Fibroblast of villous mesenchyme (primary cell): ENCODE data around the gene ITGA2B. TPM values are rescaled to one million over a fixed set of nuclear protein-coding genes. Genes with fewer than 3 reads are reported as not detected.
"Not testable (repeated sequence)": the region's sequence is repeated elsewhere in the genome, so short reads cannot be mapped to it uniquely, and the experiment has no call there.

Experiments used
- DNase-seq: peaks from one replicate; pipeline ENCODE4 v3.0.0-alpha.2; 2010; ENCODE audit warnings: low read depth
- H3K4me3 ChIP-seq: 2 replicates; pipeline ENCODE4 v1.5.1; 2011; ENCODE audit warnings: low read depth, mild to moderate bottlenecking, low read length
- total RNA-seq: library from RNA; depleted of rRNA; stranded (reverse); fragments of >200 nt; gene quantifications from 2 replicates; pipeline ENCODE4 v1.2.3, GENCODE V29; 2012
- TF ChIP-seq, protein P1 (sequence below): IDR thresholded peaks from 2 replicates; pipeline ENCODE4 v1.5.1; 2012; ENCODE audit warnings: low read depth, mild to moderate bottlenecking, low read length; ENCODE audit not compliant: insufficient read depth

Gene ITGA2B
- total RNA-seq, 1 donor, result under 0.01 TPM

GRCh38 chr17:44345454-44346026 lies 43.9 kb downstream of the ITGA2B start:
- DNase-seq, result peak; percentile 63
- peak overlapping the region; percentile 96 for H3K4me3 ChIP-seq
- TF ChIP-seq, protein P1, sequence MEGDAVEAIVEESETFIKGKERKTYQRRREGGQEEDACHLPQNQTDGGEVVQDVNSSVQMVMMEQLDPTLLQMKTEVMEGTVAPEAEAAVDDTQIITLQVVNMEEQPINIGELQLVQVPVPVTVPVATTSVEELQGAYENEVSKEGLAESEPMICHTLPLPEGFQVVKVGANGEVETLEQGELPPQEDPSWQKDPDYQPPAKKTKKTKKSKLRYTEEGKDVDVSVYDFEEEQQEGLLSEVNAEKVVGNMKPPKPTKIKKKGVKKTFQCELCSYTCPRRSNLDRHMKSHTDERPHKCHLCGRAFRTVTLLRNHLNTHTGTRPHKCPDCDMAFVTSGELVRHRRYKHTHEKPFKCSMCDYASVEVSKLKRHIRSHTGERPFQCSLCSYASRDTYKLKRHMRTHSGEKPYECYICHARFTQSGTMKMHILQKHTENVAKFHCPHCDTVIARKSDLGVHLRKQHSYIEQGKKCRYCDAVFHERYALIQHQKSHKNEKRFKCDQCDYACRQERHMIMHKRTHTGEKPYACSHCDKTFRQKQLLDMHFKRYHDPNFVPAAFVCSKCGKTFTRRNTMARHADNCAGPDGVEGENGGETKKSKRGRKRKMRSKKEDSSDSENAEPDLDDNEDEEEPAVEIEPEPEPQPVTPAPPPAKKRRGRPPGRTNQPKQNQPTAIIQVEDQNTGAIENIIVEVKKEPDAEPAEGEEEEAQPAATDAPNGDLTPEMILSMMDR, result peak; percentile 52

GRCh38 chr17:44344939-44345453 lies 44.5 kb downstream of the ITGA2B start, which contains the start of gene GRN:
Gene GRN (plus strand): TSS chr17:44345302. CDS start chr17:44349165, 3,863 bp downstream.
- DNase-seq, result peak; percentile 100
- peak within 1 kb of the TSS; percentile 96 for H3K4me3 ChIP-seq
- TF ChIP-seq, protein P1, result no peak

GRCh38 chr17:44343510-44344209 lies 45.8 kb downstream of the ITGA2B start:
- TF ChIP-seq, protein P1, result no peak
- no peak for DNase-seq
- H3K4me3 ChIP-seq, result no peak overlapping the region

GRCh38 chr17:44340553-44340952 lies 48.9 kb downstream of the ITGA2B start:
- H3K4me3 ChIP-seq, DNase-seq: not testable (repeated sequence)

- no peak overlapping the region for H3K4me3 ChIP-seq
- no peak for DNase-seq
- TF ChIP-seq, protein P1, result no peak
Observed at GRCh38 chr17:44338702-44339101, 50.7 kb downstream of the ITGA2B start.

- DNase-seq, result no peak
- H3K4me3 ChIP-seq, result no peak overlapping the region
- TF ChIP-seq, protein P1, result no peak
Observed at GRCh38 chr17:44335968-44336367, 53.5 kb downstream of the ITGA2B start.

DNA sequence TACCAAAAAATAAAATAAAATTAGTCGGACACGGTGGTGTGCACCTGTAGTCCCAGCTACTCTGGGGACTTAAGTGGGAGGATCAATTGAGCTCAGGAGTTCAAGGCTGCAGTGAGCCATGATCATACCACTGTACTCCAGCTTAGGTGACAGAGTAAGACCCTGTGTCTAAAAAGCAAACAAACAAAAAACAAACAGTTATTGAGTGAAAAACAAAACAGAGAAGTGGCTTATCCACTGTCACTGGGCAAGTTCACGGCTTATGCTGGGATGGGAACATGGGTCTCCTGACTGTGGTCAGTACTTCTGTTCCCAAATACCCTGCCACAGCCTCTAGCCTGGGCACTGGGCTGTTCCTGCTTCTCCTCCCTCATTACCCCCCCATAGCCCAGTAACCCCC lies 53.9 kb downstream of the ITGA2B start:
- TF ChIP-seq, protein P1, result no peak
- no peak for DNase-seq
- H3K4me3 ChIP-seq, result no peak overlapping the region
